K562 (cell line): ENCODE data around the gene MLN. TPM values are rescaled to one million over a fixed set of nuclear protein-coding genes. Genes with fewer than 3 reads are reported as not detected.

Source experiments
- BRD9 ChIP-seq: fragments of 450-650 bp; IDR thresholded peaks from 2 replicates; pipeline ENCODE4 v1.6.1; 2018; ENCODE audit warnings: low read depth; ENCODE audit not compliant: partially characterized antibody
- MYC ChIP-seq, 2 experiments: fragments of 250-450 bp in 1 of 2; sonication (Bioruptor Pico) in 1 of 2; IDR thresholded peaks; 2 replicates each; pipeline versions ENCODE4 v1.5.1 to v1.6.1; 2012 to 2021; ENCODE audit warnings: low read depth in 2 of 2, borderline replicate concordance in 1 of 2, improper control_type of control experiment in 1 of 2, low read length in 1 of 2, mild to moderate bottlenecking in 1 of 2, moderate library complexity in 1 of 2
- PBX2 ChIP-seq, 2 experiments: IDR thresholded peaks in 1 of 2; conservative IDR thresholded peaks in 1 of 2; 2 replicates each; pipeline ENCODE4 v1.6.1; 2016; ENCODE audit warnings: low read depth in 2 of 2, mild to moderate bottlenecking in 1 of 2, missing compliant biosample characterization in 1 of 2, missing genetic modification characterization in 1 of 2, moderate library complexity in 1 of 2
- POU5F1 ChIP-seq: fragments of 150-350 bp; IDR thresholded peaks from 2 replicates; pipeline ENCODE4 v1.6.1; 2014; ENCODE audit warnings: borderline replicate concordance, low read length, low read depth, mild to moderate bottlenecking; ENCODE audit not compliant: partially characterized antibody
- polyA plus RNA-seq, 8 experiments: library from polyadenylated mRNA; depleted of rRNA in 4 of 8; stranded (reverse) in 5 of 8; unstranded in 3 of 8; fragments of >200 nt; fragmentation: Nextera tagmentation in 2 of 8; fragmentation: Illumina TruSeq in 1 of 8; extraction: Ambion mirVana in 2 of 8; extraction: Trizol in 1 of 8; gene quantifications; 2 replicates each; pipeline versions ENCODE4 v1.2.1 to v1.2.3, GENCODE V29; 2011 to 2014; ENCODE audit warnings: inconsistent platforms in 1 of 8, missing spikeins in 1 of 8
- total RNA-seq, 7 experiments: library from RNA; depleted of rRNA in 6 of 7; stranded (reverse); fragments of >200 nt in 6 of 7; fragmentation: Illumina TruSeq in 2 of 7; extraction: Trizol in 2 of 7; gene quantifications; 2 replicates each; pipeline versions ENCODE4 v1.2.1 to v1.2.3, GENCODE V29; 2011 to 2021; ENCODE audit warnings: low replicate concordance in 1 of 7

The MLN gene
- total and polyA plus RNA-seq, 9 of the 15 experiments (the other 6 are each of a cell fraction or from before 2014, with no cell fraction given) = not detected

- TF ChIP-seq PBX2 (CRISPR knock-in tag; IDR thresholded peaks at IDR 0.05; ENCODE audit: low read depth) (no peak), PBX2 (tag; conservative IDR thresholded peaks at IDR 0.05; ENCODE audit: low read depth) (no peak), BRD9 (no peak), MYC (IDR thresholded peaks at IDR 0.05; ENCODE audit: low read depth, low read length) (peak; percentile 42; the same call in 1 of the 2 replicates), MYC (CRISPR knock-in tag; IDR thresholded peaks at IDR 0.05; ENCODE audit: borderline replicate concordance, low read depth) (no peak), POU5F1 (no peak)
- TF ChIP-seq, all 486 proteins: peak for 54
Observed at GRCh38 chr6:33771146-33772081, 32.4 kb downstream of the MLN start (continued).
